Measurements from ENCODE around the gene ZMYND11.
A peak's percentile ranks its signal among the peaks of the same experiment; 100 is the strongest.

ZMYND11 gene

DNA sequence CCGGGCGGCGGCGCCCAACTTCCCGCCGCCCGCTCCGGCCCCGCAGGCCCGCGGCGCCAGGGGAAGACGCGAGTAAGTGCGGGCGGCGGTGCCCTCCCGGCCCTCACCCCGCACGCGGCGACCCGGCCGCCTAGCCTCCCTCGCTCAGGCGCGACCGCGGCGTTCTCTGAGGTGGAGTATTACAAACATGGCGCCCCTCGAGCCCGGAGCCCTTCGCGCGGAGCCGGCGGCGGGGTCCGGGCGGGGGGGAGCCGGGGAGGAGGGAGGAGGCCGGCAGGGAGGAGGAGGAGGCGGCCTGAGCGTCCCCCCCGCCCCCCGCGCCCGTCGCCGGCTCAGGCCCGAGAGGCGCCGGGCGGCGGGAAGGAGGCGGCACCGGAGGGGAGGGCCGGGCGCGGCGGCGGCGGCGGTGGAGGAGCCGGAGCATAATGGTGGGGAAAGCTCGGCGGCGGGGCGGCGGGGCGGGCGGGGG lies at the start of gene ZMYND11:
Gene ZMYND11 (plus strand): TSS at position 324 of the 469 bp plus-strand sequence. CDS start 44,558 bp downstream, outside the sequence.
- no peak for TF ChIP-seq ZNF274 (IDR thresholded peaks at IDR 0.05; ENCODE audit: low read depth, low read length)
- H3K4me3 ChIP-seq (ENCODE audit: low read length) = peak within 1 kb of the TSS; percentile 90

DNA sequence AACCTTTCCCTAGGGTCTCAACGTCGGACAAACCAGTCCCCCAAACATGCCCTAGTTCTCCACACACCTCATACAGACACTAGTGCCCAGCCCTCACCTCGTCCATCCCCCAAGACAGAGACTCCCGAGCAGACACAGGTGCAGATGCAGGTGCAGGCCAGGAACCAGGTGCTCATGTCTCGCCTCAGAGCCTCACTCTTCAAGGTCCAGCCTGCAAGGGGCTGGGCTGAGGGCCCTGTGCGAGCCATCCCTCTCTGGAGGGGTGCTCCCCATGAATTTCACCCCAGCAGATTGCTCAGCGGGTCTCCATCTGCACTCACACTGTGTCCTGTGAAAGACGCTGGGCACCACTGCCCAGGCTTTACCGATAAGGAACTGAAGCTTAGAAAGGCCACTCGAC lies 49.2 kb upstream of the ZMYND11 start:
- no peak for TF ChIP-seq ZNF274 (IDR thresholded peaks at IDR 0.05; ENCODE audit: low read depth, low read length)

DNA sequence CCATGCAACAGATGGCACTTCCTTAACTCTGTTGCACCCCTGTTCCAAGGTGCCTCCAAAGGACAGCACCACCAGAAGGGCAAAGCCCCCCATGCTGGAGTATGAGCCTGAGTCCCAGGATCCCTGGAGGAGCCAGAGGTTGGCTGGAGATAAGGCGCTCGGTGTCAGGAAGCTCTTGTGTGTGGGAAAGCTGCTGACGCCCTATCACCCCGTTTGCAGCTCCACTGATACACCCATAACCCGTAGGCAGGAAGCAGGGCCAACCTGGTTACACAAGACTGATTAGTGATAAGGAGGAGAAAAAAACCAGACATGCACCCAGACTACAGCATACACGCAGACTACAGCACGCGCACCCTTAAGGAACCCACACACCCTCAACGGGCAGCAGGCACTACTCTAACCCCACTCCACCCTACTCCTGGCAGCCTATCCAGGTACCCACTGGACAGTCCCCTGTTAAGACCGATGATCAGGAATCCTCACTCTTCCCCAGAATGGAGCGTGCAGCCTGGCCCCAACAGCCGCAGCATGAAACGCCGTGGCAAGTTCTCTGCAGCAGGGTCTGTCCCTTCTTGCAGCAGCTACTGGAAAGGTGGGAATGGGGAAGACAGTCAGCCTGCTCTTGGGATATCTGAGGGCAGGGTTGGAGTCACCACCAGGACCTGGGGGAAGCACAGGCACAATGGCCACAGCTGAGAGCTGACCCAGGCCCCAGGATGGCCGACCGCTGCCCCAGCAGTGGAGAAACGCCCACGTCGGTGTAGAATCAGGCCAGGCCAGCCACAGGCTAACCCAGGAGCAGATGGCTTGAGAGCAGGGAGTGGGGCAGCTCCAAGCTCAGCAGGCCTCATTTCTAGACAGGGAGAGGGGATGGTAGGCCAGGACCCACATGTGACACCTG lies 47.8 kb upstream of the ZMYND11 start:
- H3K4me3 ChIP-seq (ENCODE audit: low read length) = no peak overlapping the region
- TF ChIP-seq ZNF274 (IDR thresholded peaks at IDR 0.05; ENCODE audit: low read depth, low read length) = no peak

More for the DNA sequence above, 49.2 kb upstream of the ZMYND11 start:
- H3K4me3 ChIP-seq (ENCODE audit: low read length) = no peak overlapping the region

DNA sequence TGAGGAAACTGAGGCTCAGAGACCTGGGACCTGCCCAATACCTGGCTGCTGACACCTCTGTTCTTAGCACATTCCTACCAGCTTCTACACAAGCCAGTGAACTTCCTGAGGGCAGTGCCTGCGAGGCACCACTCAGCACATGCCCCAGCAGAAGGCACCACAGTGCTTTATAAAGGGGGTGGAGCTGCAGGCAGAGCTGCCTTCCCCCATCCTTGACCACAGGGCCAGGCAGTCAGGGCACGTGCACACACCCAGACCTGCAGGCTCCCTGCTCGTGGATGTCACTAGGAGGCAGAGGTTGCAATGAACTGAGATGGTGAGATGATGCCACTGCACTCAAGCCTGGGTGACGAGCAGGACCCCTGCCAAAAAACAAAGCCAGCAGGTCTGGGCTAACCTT lies 47.0 kb upstream of the ZMYND11 start:
- no peak for TF ChIP-seq ZNF274 (IDR thresholded peaks at IDR 0.05; ENCODE audit: low read depth, low read length)
- H3K4me3 ChIP-seq (ENCODE audit: low read length) = no peak overlapping the region

DNA sequence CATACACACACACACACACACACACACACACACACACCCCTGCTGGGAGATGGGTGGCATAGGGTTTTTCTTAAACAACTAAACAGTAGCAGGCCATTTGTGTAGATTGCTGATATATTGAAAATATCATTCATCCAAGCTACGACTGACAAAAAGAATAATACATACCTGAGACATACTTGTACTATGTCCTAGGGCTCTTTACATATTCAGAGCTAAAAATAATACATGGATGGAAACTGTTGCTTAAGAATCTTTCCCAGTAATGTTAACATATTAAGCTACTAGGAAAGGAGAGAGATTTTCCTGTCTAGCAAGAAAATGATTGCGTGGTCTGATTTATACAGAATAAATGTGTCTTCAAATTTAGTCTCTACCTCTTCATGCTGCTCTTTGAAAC lies 46.0 kb upstream of the ZMYND11 start:
- no peak overlapping the region for H3K4me3 ChIP-seq (ENCODE audit: low read length)
- no peak for TF ChIP-seq ZNF274 (IDR thresholded peaks at IDR 0.05; ENCODE audit: low read depth, low read length)

DNA sequence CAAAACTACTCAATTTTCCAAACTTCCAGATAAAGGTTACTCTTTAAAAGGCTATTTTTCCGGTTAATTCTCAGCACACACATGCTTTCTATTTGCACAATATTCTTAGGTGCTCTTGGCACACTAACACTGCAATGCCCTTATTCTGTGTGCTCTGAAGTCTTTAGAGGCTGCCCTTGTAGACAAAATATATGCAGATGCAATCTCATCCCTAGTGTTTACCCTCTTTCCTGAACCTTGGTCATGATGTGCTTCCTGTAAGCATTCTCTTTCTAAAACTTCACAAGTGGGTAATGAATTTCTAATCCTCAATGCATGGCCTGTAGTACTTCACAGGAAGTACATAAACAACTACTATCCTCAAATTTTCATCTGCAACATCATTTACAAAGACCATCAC lies 45.1 kb upstream of the ZMYND11 start:
- no peak for TF ChIP-seq ZNF274 (IDR thresholded peaks at IDR 0.05; ENCODE audit: low read depth, low read length)
- H3K4me3 ChIP-seq (ENCODE audit: low read length) = no peak overlapping the region

DNA sequence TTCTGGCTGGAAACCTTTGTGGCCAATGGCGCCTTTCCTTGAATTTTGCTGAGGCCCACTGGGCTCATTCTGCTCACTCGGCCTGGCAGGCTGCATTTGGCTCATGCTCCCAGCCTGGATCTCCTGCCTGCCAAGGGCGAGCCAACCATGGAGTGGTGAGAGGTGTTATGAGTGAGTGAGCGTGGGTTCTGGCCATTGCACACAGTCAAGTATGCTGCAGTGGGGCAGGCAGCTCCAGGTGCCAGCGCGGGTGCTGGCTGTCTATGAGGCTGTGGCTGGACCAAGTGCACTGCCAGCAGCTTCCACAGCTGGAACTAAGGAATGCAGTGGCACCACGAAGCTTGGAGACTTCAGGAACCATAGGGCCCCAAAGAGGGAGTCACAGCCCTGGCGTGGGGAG lies 43.9 kb upstream of the ZMYND11 start:
- TF ChIP-seq ZNF274 (IDR thresholded peaks at IDR 0.05; ENCODE audit: low read depth, low read length) = no peak
- no peak overlapping the region for H3K4me3 ChIP-seq (ENCODE audit: low read length)

DNA sequence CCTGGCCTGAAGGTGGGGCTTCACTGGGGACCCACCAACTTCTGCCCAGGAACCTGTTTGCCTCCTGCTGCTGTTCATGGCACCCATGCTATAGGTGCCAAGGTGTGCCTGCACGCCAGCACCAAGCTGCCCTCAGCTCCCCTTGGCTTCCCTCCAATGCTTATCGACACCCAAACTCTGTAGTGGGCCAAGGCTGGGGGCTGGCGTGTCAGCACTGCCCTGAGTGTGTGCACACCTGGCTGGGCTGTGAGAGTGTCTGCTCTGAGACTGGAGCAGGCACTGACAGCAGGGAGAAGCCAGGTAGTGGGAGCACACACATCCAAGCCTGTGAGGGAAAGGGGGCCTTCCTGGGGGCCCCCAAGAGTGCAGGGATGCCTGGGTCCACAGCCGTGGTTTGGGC lies 43.1 kb upstream of the ZMYND11 start:
- TF ChIP-seq ZNF274 (IDR thresholded peaks at IDR 0.05; ENCODE audit: low read depth, low read length) = no peak
- H3K4me3 ChIP-seq (ENCODE audit: low read length) = no peak overlapping the region

DNA sequence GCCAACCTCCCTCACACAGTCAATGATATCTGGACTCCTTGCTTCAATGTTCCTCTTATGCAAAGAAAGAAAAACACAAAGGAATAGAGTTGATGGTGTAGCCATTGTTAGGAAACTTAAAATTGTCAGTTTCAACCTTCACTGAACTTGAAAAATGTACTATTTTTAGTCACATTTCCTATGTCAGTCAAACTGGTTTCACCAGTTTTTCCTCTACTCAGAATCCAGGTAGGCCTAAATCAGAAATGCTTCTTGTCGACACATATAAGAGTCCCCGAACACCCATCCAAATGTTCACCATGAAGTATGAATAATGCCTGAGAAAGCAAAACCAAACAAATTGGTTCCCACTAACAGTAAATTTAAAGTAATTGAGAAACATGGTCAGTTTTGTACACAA lies 42.4 kb upstream of the ZMYND11 start:
- no peak for TF ChIP-seq ZNF274 (IDR thresholded peaks at IDR 0.05; ENCODE audit: low read depth, low read length)
- no peak overlapping the region for H3K4me3 ChIP-seq (ENCODE audit: low read length)

DNA sequence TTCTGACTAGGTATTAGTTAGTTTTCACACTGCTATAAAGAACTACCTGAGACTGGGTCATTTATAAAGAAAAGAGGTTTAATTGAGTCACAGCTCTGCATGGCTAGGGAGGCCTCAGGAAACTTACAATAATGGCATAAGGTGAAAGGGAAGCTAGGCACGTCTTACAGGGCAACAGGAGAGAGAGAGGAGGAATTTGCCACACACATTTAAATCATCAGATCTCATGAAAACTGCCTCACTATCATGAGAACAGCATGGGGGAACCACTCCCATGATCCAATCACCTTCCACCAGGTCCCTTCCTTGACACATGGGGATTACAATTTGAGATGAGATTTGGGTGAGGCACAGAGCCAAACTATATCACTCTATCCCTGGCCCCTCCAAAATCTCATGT lies 40.6 kb upstream of the ZMYND11 start:
- no peak for TF ChIP-seq ZNF274 (IDR thresholded peaks at IDR 0.05; ENCODE audit: low read depth, low read length)
- H3K4me3 ChIP-seq (ENCODE audit: low read length) = no peak overlapping the region

DNA sequence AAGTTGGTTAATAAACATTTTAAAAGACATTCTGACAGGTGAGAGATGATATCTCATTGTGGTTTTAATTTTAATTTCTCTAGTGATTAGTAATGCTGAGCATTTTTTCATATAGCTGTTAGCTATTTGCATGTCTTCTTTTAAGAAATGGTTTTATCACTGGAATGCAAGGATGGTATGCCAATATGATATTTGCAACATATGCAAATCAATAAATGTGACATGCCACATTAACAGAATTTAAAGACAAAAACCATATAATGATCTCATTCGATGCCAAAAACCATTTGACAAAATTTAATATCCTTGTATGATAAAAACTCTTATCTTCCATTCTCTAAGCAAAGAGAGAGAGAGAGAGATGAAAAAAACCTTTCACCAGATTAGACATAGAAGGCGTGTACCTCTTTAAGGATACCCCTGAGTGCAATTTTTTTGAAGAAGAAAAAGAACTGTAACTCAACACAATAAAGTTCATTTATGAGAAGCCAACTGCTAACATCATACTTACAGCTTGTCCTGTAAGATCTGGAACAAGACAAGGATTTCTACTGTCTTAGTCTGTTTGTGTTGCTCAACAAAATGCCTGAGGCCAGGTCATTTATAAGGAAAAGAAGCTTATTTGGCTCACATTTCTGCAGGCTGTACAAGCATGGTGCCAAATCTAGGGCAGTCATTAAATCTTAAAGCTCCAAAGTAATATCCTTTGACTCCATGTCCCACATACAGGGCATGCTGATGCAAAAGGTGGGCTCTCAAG lies 39.7 kb upstream of the ZMYND11 start:
- no peak for TF ChIP-seq ZNF274 (IDR thresholded peaks at IDR 0.05; ENCODE audit: low read depth, low read length)
- no peak overlapping the region for H3K4me3 ChIP-seq (ENCODE audit: low read length)

DNA sequence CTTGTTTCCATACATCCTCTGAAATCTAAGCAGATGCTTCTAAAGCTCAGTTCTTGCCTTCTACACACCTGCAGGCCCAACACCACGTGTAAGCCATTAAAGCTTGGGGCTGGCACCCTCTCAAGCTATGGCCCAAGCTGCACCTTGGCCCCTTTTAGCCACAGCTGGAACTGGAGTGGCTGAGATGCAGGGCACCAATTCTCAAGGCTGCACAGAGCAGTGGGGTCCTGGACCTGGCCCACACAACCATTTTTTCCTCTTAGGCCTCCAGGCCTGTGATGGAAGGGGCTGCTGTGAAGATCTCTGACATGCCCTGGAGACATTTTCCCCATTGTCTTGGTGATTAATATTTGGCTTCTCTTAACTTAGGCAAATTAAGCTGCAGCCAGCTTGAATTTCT lies 38.8 kb upstream of the ZMYND11 start:
- H3K4me3 ChIP-seq (ENCODE audit: low read length) = no peak overlapping the region
- no peak for TF ChIP-seq ZNF274 (IDR thresholded peaks at IDR 0.05; ENCODE audit: low read depth, low read length)

DNA sequence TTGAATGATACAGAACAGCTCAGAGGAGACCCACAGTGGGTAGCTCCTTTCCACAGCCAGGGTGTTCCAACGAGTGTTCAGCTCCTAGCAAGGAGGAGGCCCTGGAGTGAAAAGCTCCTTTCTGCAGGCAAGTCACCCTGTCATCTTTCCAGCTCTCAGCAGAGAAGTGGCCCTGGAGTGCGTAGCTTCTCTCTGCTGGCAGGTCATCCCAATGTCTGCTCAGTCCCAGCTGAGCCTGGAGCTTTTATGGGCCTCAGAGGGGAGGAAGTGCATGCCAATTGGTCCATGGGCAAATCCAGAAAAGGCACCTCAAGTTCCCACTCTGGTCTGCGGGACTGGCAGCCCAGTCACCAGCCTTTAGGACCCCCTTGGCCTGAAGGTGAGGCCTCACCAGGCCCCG lies 30.8 kb upstream of the ZMYND11 start:
- no peak overlapping the region for H3K4me3 ChIP-seq (ENCODE audit: low read length)
- TF ChIP-seq ZNF274 (IDR thresholded peaks at IDR 0.05; ENCODE audit: low read depth, low read length) = no peak

DNA sequence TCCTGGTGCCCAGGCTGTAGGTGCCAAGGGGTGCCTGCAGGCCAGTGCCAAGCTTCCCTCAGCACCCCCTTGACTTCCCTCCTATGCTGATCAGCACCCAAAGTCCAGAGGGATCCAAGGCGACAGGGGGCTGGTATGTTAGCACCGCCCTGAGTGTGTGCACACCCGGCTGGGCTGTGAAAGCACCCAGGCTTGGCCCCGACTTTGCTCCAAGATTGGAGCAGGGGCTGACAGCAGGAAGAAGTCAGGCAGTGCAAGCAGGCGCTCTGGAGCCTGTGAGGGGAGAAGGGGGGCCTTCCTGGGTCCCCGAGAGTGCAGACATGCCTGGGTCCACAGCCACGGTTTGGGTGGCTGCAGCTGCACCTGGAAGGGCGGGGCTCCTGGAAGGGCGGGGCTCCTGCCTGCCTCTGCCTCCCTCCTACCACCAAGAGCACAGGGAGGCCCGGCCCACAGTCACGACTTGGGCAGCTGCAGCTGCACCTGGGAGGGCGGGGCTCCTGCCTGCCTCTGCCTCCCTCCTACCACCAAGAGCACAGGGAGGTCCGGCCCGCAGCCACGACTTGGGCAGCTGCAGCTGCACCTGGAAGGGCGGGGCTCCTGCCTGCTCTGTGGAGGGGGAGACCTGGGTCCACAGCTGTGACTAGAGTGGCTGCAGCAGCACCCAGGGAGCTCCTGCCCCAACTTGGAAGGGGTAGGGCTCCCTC lies 30.2 kb upstream of the ZMYND11 start:
- TF ChIP-seq ZNF274 (IDR thresholded peaks at IDR 0.05; ENCODE audit: low read depth, low read length) = no peak
- H3K4me3 ChIP-seq (ENCODE audit: low read length) = no peak overlapping the region

Measured in GM08714 (cell line).